Rectal smooth muscle tissue (tissue), 1 donor: Measurements from ENCODE around the gene OLR1.
"Not testable (repeated sequence)": the region's sequence is repeated elsewhere in the genome, so short reads cannot be mapped to it uniquely, and the experiment has no call there.

Source experiments
- H3K27ac ChIP-seq: one replicate; pipeline ENCODE4 v1.7.0; 2013; ENCODE audit warnings: low read depth, low read length, inconsistent platforms
- H3K27me3 ChIP-seq: one replicate; pipeline ENCODE4 v1.7.0; 2013; ENCODE audit warnings: low read length; ENCODE audit not compliant: control insufficient read depth, insufficient read depth
- H3K36me3 ChIP-seq: one replicate; pipeline ENCODE4 v1.7.0; 2013; ENCODE audit warnings: low read length; ENCODE audit not compliant: control insufficient read depth, insufficient read depth
- H3K4me1 ChIP-seq: one replicate; pipeline ENCODE4 v1.7.0; 2013; ENCODE audit warnings: low read length; ENCODE audit not compliant: control insufficient read depth, insufficient read depth
- H3K4me3 ChIP-seq: one replicate; pipeline ENCODE4 v1.7.0; 2013; ENCODE audit warnings: low read length
- H3K9ac ChIP-seq: one replicate; pipeline ENCODE4 v1.7.0; 2013; ENCODE audit warnings: low read length

OLR1 gene

DNA sequence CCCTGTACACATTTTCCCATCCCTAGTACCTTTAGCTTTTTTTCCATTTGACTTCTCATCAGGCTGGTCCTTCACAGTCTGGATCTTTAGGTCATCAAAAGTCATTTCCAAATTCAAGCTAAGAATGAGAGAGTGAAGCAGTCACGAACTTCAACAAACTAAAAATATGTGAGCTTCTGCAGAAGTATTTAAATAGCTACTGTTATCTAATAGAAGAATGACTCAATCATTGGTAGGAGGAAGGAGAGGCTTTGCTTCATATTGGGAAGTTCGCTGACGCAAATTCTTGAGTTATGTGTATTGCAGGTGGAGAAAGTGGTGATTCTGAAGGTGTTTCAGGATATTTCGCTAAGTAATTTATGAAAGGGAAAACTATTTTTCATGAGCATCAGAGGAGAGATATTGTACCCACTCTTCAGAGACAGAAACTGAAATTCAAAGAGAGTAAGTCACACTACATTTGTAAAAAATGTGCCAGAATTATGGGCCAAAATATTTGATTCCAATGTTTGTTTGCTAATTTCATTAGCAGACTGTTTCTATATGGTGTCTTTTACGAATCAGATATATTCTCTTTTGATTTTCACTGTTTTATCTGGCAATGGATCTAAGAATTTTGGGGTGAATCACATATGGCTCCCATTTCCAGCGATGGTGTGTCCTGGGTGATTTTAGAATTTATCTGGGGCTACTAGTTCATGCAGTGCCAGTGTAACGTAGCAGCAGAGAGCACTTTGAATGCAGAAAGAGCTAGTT is at the start of gene OLR1:
Gene OLR1 (minus strand): TSS at position 160 of the 756 bp plus-strand sequence. CDS start 55 bp downstream, at position 105.
- Histone ChIP-seq H3K4me1 (no peaks in the 10 kb centered on the region), H3K27me3 (no peaks in the 10 kb centered on the region), H3K36me3 (no peaks in the 10 kb centered on the region), H3K9ac (no peak within 1 kb of the TSS), H3K4me3 (no peak within 1 kb of the TSS), H3K27ac (no peak within 1 kb of the TSS)

DNA sequence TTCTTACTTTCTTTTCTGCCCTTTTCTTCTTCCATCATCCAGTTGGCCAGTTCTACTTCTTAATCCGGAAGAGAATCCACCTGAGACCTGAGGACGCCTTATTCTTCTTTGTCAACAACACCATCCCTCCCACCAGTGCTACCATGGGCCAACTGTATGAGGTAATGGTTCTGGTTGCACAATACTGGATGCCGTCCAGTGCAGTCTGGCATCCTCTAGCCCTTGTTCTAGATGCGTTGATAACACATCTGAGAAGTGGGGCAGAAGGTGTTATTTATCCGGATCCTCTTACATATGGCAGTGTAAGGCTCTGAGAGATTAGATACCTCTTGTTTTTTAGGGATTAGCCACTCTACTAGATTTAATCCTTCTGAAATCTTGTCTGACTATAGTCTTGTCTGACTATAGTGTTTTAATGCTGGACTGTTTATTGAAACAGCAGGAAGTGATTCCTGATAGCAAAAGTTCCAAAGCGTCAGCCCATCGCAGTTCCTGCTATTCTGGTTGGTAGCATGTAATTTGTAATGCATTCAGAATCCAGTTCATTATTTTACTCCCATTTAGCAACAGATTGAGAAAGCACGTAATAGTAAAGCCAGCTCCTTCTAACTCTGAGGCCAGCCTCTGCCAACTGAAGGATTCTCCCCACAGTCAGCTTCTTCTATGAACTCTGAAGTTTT is 48.6 kb upstream of the OLR1 start:
- no peaks in the 10 kb centered on the region for H3K27me3 ChIP-seq
- H3K36me3 ChIP-seq = peaks cover 22% of the 10 kb centered on the region
- no peak overlapping the region for H3K27ac ChIP-seq
- H3K4me1 ChIP-seq = no peaks in the 10 kb centered on the region
- H3K4me3 ChIP-seq = no peak overlapping the region
- H3K9ac ChIP-seq = no peak overlapping the region

DNA sequence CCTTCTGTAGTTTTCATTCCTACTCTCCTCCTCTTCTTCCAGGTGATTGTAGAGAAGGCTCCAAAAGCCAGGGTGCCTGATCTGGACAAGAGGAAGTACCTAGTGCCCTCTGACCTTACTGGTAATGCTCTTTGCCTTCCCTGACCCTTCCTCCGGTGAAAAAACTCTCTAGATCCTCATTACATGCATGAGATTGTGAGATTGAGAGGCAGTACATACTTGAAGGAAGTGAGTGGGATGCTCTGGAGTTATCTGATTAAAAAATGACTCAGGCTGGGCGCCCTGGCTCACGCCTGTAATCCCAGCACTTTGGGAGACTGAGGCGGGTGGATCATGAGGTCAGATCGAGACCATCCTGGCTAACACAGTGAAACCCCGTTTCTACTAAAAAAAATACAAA is 46.1 kb upstream of the OLR1 start:
- Histone ChIP-seq H3K27ac (no peak overlapping the region), H3K4me1 (peaks cover 5% of the 10 kb centered on the region), H3K27me3 (no peaks in the 10 kb centered on the region), H3K36me3 (peaks cover 20% of the 10 kb centered on the region), H3K4me3 (no peak overlapping the region), H3K9ac (no peak overlapping the region)

DNA sequence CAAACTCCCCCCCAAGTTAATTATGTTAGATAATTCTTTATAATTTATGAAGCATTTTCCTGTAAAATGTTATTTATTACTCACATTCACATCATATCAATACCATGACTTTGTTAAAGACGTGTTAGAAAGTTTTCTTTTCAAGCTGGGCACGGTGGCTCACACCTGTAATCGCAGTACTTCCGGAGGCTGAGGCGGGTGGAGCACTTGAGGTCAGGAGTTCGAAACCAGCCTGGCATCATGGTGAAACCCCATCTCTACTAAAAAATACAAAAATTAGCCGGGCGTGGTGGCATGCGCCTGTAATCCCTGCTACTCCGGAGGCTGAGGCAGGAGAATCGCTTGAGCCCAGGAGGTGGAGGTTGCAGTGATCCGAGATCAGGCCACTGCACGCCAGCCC is 44.0 kb upstream of the OLR1 start:
- H3K36me3 ChIP-seq, H3K27ac ChIP-seq: not testable (repeated sequence)

DNA sequence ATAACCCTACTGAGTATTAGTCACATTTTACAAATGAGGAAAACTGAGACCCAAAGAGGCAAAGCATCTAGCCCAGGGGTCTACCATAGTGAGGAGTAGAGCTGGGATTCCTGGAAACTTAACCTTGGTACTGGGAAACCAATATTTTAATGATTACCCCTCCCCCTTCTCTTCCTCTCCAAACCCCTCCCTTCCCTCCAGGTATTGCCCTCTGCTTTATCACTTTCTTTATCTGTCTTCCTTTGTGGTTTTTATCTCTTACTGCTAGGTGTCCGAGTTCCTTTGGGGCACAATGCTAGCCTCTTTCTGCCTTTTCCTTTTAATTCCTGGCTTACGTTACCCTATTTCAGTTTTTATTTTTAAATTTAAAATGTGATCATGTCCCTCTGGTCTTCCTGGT is 43.5 kb upstream of the OLR1 start:
- H3K9ac ChIP-seq = no peak overlapping the region
- no peak overlapping the region for H3K27ac ChIP-seq
- no peaks in the 10 kb centered on the region for H3K27me3 ChIP-seq
- no peak overlapping the region for H3K4me3 ChIP-seq
- peaks cover 5% of the 10 kb centered on the region for H3K4me1 ChIP-seq
- H3K36me3 ChIP-seq = peaks cover 2% of the 10 kb centered on the region

More for the DNA sequence above, 44.0 kb upstream of the OLR1 start:
- H3K9ac ChIP-seq, H3K27me3 ChIP-seq, H3K4me1 ChIP-seq, H3K4me3 ChIP-seq: not testable (repeated sequence)

DNA sequence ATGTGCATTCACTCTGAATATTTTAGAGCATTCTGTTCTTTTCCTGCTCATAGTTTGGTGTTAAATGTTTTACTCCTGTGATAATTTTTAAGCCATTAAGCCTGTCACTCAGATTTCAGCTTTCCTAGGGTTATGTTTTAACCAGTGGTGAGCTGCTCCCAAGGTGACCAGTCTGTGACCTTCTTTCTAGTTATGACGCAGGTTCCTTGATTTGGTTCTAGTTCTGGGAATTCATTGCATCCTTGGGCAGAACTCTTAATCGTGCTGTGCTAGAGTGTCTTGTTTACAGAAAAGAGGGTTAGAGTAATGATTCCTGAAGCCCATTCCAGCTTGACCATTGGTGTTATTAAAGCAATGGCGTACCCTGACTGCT is 42.9 kb upstream of the OLR1 start:
- Histone ChIP-seq H3K9ac (no peak overlapping the region), H3K27ac (peak overlapping the region; percentile 100), H3K4me1 (peaks cover 5% of the 10 kb centered on the region), H3K4me3 (peak overlapping the region; percentile 97), H3K27me3 (no peaks in the 10 kb centered on the region), H3K36me3 (no peaks in the 10 kb centered on the region)

DNA sequence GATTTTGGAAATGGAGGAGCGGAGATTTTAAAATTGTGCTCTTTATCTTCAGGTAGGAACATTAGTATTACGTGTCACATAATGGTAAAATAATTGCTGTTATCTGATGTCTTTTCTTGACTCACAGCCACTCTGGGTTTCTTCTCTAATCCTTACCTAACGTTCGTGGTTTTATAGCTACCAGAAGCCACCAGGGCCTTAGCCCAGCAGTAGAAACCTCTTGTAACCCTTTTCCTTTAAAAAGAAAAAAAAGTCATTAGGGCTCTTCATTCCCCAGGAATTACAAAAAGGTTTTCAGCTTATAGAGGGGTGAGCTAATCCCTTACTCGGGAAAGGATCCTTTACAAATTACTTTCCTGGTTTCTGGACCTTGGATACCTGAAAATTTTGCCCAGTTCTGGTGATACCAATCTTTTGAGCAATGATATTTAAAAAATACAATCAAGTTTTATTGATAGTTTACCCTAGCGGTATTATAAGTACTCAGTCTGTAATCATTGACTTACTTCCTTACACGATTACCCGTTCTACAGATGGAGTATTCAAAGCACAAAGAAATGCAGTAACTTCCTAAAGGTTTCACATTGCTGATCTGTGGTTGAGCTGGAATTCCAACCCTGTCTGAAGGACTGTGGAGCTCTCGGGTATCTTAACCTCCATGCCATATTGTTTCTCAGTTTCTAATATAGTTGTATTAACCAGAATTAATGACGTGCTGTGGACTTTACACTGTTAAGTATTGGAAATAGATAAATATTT is 42.4 kb upstream of the OLR1 start:
- Histone ChIP-seq H3K27ac (peak overlapping the region; percentile 100), H3K9ac (peak overlapping the region; percentile 97), H3K27me3 (no peaks in the 10 kb centered on the region), H3K36me3 (no peaks in the 10 kb centered on the region), H3K4me1 (peaks cover 5% of the 10 kb centered on the region), H3K4me3 (peak overlapping the region; percentile 97)

DNA sequence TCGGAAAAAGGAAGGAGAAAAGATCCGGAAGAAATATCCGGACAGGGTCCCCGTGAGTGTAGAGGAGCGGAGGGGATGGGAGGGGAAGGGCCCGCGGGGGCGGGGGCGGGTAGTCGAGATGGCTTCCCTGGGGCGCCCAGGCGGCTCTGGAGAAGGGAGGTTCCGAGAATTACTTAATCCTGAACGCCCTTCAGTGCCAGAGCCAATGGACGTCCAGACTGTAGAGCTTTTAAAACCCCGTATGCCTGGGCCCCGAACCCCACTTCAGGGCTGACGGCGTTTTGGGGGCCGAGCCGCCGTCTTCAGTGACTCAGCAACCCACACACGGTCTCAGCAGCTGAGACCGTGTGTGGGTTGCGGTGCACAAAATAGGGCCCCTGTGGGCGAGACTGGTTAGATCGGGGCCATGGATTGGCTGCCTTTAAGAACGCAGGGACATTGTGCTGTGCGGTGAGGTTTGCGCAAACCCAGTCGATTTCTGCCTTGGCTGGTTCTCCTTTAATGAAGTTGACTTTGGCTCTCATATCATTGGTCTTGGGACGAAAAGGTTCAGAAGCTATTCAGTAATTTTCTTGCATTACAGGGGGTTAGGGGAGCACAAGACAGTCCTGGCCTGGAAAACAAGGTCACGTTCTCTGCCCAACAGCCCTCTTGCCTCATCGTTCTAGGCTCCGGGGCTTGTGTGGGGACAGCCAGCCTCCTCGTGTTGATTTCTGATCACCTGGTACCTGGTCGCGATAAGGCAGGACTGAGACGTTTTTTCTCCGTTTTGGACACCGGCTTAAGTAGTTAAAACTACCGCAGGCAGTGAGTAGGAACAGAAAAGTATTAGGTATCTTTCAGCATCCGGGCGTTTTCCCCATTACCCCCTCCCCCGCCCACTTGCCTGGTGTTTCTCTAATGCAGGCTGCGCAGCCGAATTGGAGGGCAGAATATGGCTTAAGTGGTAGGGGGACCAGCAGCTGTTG is 41.5 kb upstream of the OLR1 start:
- peaks cover 5% of the 10 kb centered on the region for H3K4me1 ChIP-seq
- H3K9ac ChIP-seq = peak overlapping the region; percentile 97
- peak overlapping the region; percentile 97 for H3K4me3 ChIP-seq
- peak overlapping the region; percentile 100 for H3K27ac ChIP-seq
- H3K36me3 ChIP-seq = no peaks in the 10 kb centered on the region
- no peaks in the 10 kb centered on the region for H3K27me3 ChIP-seq

DNA sequence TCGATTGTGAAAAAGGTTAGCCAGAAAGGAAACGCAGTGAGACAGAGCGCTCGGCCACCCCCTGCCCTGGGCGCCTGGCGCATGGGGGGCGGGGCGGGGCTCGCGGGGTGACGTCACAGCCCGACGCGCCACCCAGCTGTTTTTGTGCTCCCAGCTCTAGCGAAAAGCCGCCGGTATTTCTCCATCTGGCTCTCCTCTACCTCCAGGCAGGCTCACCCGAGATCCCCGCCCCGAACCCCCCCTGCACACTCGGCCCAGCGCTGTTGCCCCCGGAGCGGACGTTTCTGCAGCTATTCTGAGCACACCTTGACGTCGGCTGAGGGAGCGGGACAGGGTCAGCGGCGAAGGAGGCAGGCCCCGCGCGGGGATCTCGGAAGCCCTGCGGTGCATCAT is 40.8 kb upstream of the OLR1 start, which contains the start of gene GABARAPL1:
Gene GABARAPL1 (plus strand): TSS at position 139 of the 393 bp plus-strand sequence. CDS start 253 bp downstream, at position 392.
- Histone ChIP-seq H3K27ac (peak within 1 kb of the TSS; percentile 100), H3K36me3 (no peaks in the 10 kb centered on the region), H3K4me3 (peak within 1 kb of the TSS; percentile 97), H3K4me1 (peaks cover 5% of the 10 kb centered on the region), H3K9ac (peak within 1 kb of the TSS; percentile 97), H3K27me3 (no peaks in the 10 kb centered on the region)

DNA sequence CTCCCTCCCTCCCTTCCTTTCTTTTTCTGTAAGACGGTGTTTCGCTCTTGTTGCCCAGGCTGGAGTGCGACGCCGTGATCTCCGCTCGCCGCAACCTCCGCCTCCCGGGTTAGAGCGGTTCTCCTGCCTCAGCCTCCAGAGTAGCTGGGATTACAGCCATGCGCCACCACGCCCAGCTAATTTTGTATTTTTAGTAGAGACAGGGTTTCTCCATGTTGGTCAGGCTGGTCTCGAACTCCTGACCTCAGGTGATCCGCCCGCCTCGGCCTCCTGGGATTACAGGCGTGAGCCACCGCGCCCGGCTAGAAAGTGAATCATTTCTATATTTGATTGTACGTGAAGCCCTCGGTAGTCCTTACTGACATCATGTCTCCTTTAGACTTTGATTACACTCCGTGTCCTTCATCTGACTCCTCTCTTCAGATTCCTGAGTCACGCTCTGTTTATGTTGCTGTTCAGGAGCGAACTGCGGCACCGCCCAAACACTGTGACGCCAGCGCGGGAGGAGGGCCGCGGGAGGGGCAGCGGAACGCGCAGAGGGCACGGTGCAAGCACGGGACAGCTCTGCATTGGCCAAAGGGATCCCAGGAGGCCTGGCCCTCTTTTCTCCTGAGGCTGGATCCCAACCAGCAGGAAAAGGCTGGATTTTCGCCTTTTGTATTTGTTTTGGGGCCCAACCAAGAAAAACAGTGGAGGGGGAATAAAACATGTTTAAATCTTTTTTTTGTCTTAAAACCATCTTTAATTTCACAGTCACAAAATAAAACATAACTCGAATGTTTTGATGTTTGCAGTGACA is 40.2 kb upstream of the OLR1 start:
- Histone ChIP-seq H3K27ac (peak overlapping the region; percentile 100), H3K27me3 (no peaks in the 10 kb centered on the region), H3K9ac (peak overlapping the region; percentile 97), H3K4me3 (peak overlapping the region; percentile 97), H3K36me3 (no peaks in the 10 kb centered on the region), H3K4me1 (peaks cover 5% of the 10 kb centered on the region)
